IMR-90 (cell line): ENCODE results near the gene NPHP4. TPM values are rescaled to one million over a fixed set of nuclear protein-coding genes. Genes with fewer than 3 reads are reported as not detected.

ENCODE experiments used
- ATAC-seq: fragments of 200-7000 bp; cut with Tn5 transposase; 2 replicates; pipeline ENCODE4 v1.9.1; 2020; ENCODE audit warnings: low read depth, mild to moderate bottlenecking, moderate library complexity
- BruUV-seq: library from RNA; stranded (reverse); fragments of 400-500 nt; replicated peaks from 2 replicates; lab custom pipeline; 2021; lab: Mats Ljungman, UMichigan
- CTCF ChIA-PET: fragments of 300-600 bp; formaldehyde crosslinking; extraction: SDS; loops from one replicate; lab custom pipeline; 2021; ENCODE audit warnings: antibody characterized with exemption; lab: Yijun Ruan, JAX
- POLR2A ChIA-PET: fragments of 300-600 bp; sonication (Branson Sonifier 250); formaldehyde crosslinking; loops from one replicate; lab custom pipeline; 2022; ENCODE audit warnings: antibody characterized with exemption; ENCODE audit not compliant: unreplicated experiment; lab: Charles Lee
- DNase-seq: peaks from one replicate; pipeline ENCODE4 v3.0.0; 2013
- H2AFZ ChIP-seq: replicated peaks from 2 replicates; pipeline ENCODE3; 2013; ENCODE audit warnings: low read length, mild to moderate bottlenecking; ENCODE audit not compliant: poor library complexity
- H2AK5ac ChIP-seq: 2 replicates; pipeline ENCODE4 v1.6.1; 2013; ENCODE audit warnings: low read depth, low read length, inconsistent platforms
- H2AK9ac ChIP-seq: replicated peaks from 2 replicates; pipeline ENCODE3; 2013; ENCODE audit warnings: mild to moderate bottlenecking, low read depth, low read length, moderate library complexity; ENCODE audit not compliant: poor library complexity
- H2BK120ac ChIP-seq: 2 replicates; pipeline ENCODE4 v1.6.1; 2013; ENCODE audit warnings: low read depth, low read length, inconsistent platforms
- H2BK15ac ChIP-seq: 3 replicates; pipeline ENCODE4 v1.6.1; 2013; ENCODE audit warnings: low read depth, low read length, inconsistent platforms
- H2BK20ac ChIP-seq: 2 replicates; pipeline ENCODE4 v1.6.1; 2013; ENCODE audit warnings: low read depth, mild to moderate bottlenecking, inconsistent platforms, low read length, moderate library complexity
- H2BK5ac ChIP-seq: 2 replicates; pipeline ENCODE4 v1.6.1; 2013; ENCODE audit warnings: mild to moderate bottlenecking, low read depth, low read length, inconsistent platforms; ENCODE audit not compliant: poor library complexity, severe bottlenecking
- H3K14ac ChIP-seq: replicated peaks from 2 replicates; pipeline ENCODE4 v1.6.1; 2013; ENCODE audit warnings: low read depth, low read length, inconsistent platforms
- H3K18ac ChIP-seq: 2 replicates; pipeline ENCODE4 v1.6.1; 2013; ENCODE audit warnings: low read depth, low read length, control low read depth
- H3K23ac ChIP-seq: 2 replicates; pipeline ENCODE4 v1.6.1; 2013; ENCODE audit warnings: low read depth, low read length, inconsistent platforms
- H3K27ac ChIP-seq: 2 replicates; pipeline ENCODE4 v1.5.1; 2013; ENCODE audit warnings: mild to moderate bottlenecking, control low read depth, low read length; ENCODE audit not compliant: insufficient read depth
- H3K27me3 ChIP-seq: 2 replicates; pipeline ENCODE4 v1.6.1; 2013; ENCODE audit warnings: low read length; ENCODE audit not compliant: control insufficient read depth, insufficient read depth
- H3K36me3 ChIP-seq: 2 replicates; pipeline ENCODE4 v1.6.1; 2013; ENCODE audit warnings: low read length, mixed read lengths; ENCODE audit not compliant: control insufficient read depth, insufficient read depth
- H3K4ac ChIP-seq: 2 replicates; pipeline ENCODE4 v1.6.1; 2013; ENCODE audit warnings: low read depth, low read length, inconsistent platforms
- H3K4me1 ChIP-seq: 2 replicates; pipeline ENCODE4 v1.6.1; 2013; ENCODE audit warnings: low read length, mixed read lengths; ENCODE audit not compliant: control insufficient read depth, insufficient read depth
- H3K4me2 ChIP-seq: 2 replicates; pipeline ENCODE4 v1.6.1; 2013; ENCODE audit warnings: low read depth, mild to moderate bottlenecking, control low read depth, low read length, moderate library complexity
- H3K4me3 ChIP-seq: 2 replicates; pipeline ENCODE4 v1.5.1; 2013; ENCODE audit warnings: low read depth, mild to moderate bottlenecking, control low read depth, low read length, moderate library complexity; ENCODE audit not compliant: insufficient read depth
- H3K56ac ChIP-seq: 2 replicates; pipeline ENCODE4 v1.6.1; 2013; ENCODE audit warnings: low read length, inconsistent platforms; ENCODE audit not compliant: insufficient read depth; ENCODE audit errors: extremely low read depth
- H3K79me1 ChIP-seq, 2 experiments: 2 replicates each; pipeline ENCODE4 v1.6.1; 2013; ENCODE audit warnings: low read length in 2 of 2, inconsistent platforms in 1 of 2, low read depth in 1 of 2
- H3K9ac ChIP-seq: 2 replicates; pipeline ENCODE4 v1.6.1; 2013; ENCODE audit warnings: low read depth, low read length, control low read depth
- H3K9me1 ChIP-seq: 2 replicates; pipeline ENCODE4 v1.6.1; 2013; ENCODE audit warnings: low read length, inconsistent platforms; ENCODE audit not compliant: insufficient read depth
- H3K9me3 ChIP-seq: 2 replicates; pipeline ENCODE4 v1.6.1; 2013; ENCODE audit warnings: low read length; ENCODE audit not compliant: control insufficient read depth, insufficient read depth
- H4K20me1 ChIP-seq: 2 replicates; pipeline ENCODE4 v1.6.1; 2013; ENCODE audit warnings: low read length, inconsistent platforms; ENCODE audit not compliant: insufficient read depth
- H4K5ac ChIP-seq: 2 replicates; pipeline ENCODE4 v1.6.1; 2013; ENCODE audit warnings: mild to moderate bottlenecking, low read depth, low read length, control low read depth
- H4K8ac ChIP-seq, 2 experiments: 2 replicates each; pipeline ENCODE4 v1.6.1; 2013; ENCODE audit warnings: low read depth in 2 of 2, low read length in 2 of 2, control low read depth in 1 of 2, inconsistent platforms in 1 of 2
- H4K91ac ChIP-seq: 2 replicates; pipeline ENCODE4 v1.6.1; 2013; ENCODE audit warnings: low read depth, low read length, inconsistent platforms; ENCODE audit not compliant: insufficient read depth
- CEBPB ChIP-seq: IDR thresholded peaks from 2 replicates; pipeline ENCODE4 v1.6.1; 2012; ENCODE audit warnings: low read depth, low read length, improper control_type of control experiment
- MAFK ChIP-seq: IDR thresholded peaks from 2 replicates; pipeline ENCODE4 v1.6.1; 2012; ENCODE audit warnings: low read depth, low read length, improper control_type of control experiment
- WGBS, 2 experiments: methylation state at CpG; one replicate each; pipeline versions ENCODE4 v1.1.5 to v1.1.7; 2013; ENCODE audit warnings: missing lambda C conversion rate in 2 of 2; ENCODE audit not compliant: insufficient read length in 1 of 2; ENCODE audit errors: extremely low coverage in 2 of 2; 5-methylcytosine and 5-hydroxymethylcytosine counted together
- dilution Hi-C: fragments of 300-500 bp; cut with HindIII; formaldehyde crosslinking; loops from one replicate; pipeline ENCODE4 v1.14.3; 2018; ENCODE audit warnings: low sequenced_read_pairs; ENCODE audit not compliant: unreplicated experiment
- in situ Hi-C: fragments of 300-500 bp; cut with MboI; formaldehyde crosslinking; loops from 3 replicates; pipeline ENCODE4 v1.14.3; 2019; ENCODE audit warnings: low sequenced_read_pairs, inconsistent platforms, mixed read lengths
- intact Hi-C: fragments of 100-400 bp; cut with micrococcal nuclease; formaldehyde crosslinking; loops from 2 replicates; pipeline ENCODE4 v1.10.0; 2022
- polyA plus RNA-seq, 3 experiments: library from polyadenylated mRNA; depleted of rRNA; stranded (reverse); fragments of >200 nt; gene quantifications; 2 replicates each; pipeline ENCODE4 v1.2.3, GENCODE V29; 2012; ENCODE audit warnings: low replicate concordance in 1 of 3
- total RNA-seq: library from RNA; depleted of rRNA; stranded (reverse); fragments of >200 nt; gene quantifications from 2 replicates; pipeline ENCODE4 v1.2.3, GENCODE V29; 2012

NPHP4 gene
- total and polyA plus RNA-seq, 2 of the 4 experiments (the other 2 are of a cell fraction), result 2.0 to 5.5 TPM

GRCh38 chr1:5996641-5997270, 4.5 kb upstream of the NPHP4 start:
- no peak overlapping the region for H3K4ac ChIP-seq
- no peak overlapping the region for H3K18ac ChIP-seq
- ATAC-seq, result no peak
- WGBS, 2 experiments, result 87% methylated on average over 6 of the region's 16 CpGs; no CpG with 5 or more reads in 1 of the 2 experiments
- H4K91ac ChIP-seq, result no peak overlapping the region
- dilution Hi-C loops, result no loop called here
- H4K8ac ChIP-seq, result no peak overlapping the region
- no peak overlapping the region for H2BK5ac ChIP-seq
- no peaks in the 10 kb centered on the region; the same call in 1 of the 2 replicates for H3K27me3 ChIP-seq
- POLR2A ChIA-PET, result no interaction called here
- H3K4me3 ChIP-seq, result no peak overlapping the region
- H2AFZ ChIP-seq, result no peak overlapping the region
- H2BK120ac ChIP-seq, result no peak overlapping the region
- no peak overlapping the region for H2BK20ac ChIP-seq
- H3K9ac ChIP-seq, result no peak overlapping the region
- in situ Hi-C loops, result no loop called here
- CTCF ChIA-PET, result no interaction called here
- no peaks in the 10 kb centered on the region; the same call in 1 of the 2 replicates for H4K20me1 ChIP-seq
- H2AK5ac ChIP-seq, result no peak overlapping the region
- no peaks in the 10 kb centered on the region for H3K36me3 ChIP-seq
- no peak for TF ChIP-seq CEBPB
- TF ChIP-seq MAFK, result no peak
- H3K79me1 ChIP-seq, result peaks cover 3 to 4% of the 10 kb centered on the region in 2 experiments; a peak in 1 of 4 replicates
- no peak for DNase-seq
- H3K4me1 ChIP-seq, result peaks cover 6% of the 10 kb centered on the region
- no peak overlapping the region for H2BK15ac ChIP-seq
- no peaks in the 10 kb centered on the region for H3K9me1 ChIP-seq
- no peak overlapping the region for H3K14ac ChIP-seq
- no peak overlapping the region for H3K4me2 ChIP-seq
- no peak overlapping the region for H3K27ac ChIP-seq
- no peak overlapping the region for H4K5ac ChIP-seq
- BruUV-seq, result no TSS peak
- no peak overlapping the region for H2AK9ac ChIP-seq
- H3K9me3 ChIP-seq, result no peaks in the 10 kb centered on the region
- H3K23ac ChIP-seq, result no peak overlapping the region
- H3K56ac ChIP-seq, result no peak overlapping the region
- intact Hi-C loops, result no loop called here
